Mammary epithelial cell (primary cell): Measurements from ENCODE around the gene GRB10.

Experiments
- EZH2 ChIP-seq: IDR thresholded peaks from 2 replicates; pipeline ENCODE4 v1.6.1; 2012; ENCODE audit warnings: low read length, inconsistent platforms, borderline replicate concordance
- TF ChIP-seq, protein P1 (sequence below), 2 donors: IDR thresholded peaks in 1 of 2; conservative IDR thresholded peaks in 1 of 2; 2 replicates each; pipeline ENCODE4 v1.5.1; 2011 to 2012; ENCODE audit warnings: inconsistent platforms in 2 of 2, low read length in 2 of 2, mild to moderate bottlenecking in 2 of 2, control low read depth in 1 of 2, low read depth in 1 of 2; ENCODE audit not compliant: insufficient read depth in 1 of 2; ENCODE audit errors: extremely low read depth in 1 of 2

DNA sequence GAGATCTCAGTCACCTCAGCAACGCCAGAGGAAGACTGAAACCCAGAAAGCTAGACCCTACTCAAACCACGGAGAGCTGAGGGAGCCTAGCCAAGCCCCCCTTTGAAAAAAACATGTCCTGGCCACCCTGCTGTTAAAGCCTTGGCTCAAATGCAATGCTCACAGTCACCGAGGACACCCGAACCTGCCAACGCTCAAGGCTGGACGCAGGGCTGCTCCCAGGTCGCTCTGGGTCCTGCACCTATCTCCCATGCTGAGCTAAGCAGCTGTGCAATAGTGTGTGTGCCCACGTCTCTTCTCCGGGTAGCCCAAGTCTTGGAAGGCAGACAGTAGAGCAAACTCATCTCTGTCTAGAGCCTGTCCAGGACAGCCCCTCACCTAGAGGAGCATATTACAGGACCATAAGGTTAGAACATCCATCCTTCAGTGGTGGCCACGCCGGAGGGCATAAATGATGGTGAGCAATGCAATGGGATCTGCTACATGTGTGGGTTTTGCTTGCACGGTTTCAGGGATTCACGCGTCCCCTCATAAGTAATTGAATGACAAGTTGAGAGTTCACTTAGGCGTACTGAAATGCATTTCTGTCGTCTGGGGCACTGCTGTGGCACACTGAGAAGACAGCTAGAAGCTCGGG is 123.2 kb downstream of the GRB10 start:
- TF ChIP-seq EZH2, result no peak
- TF ChIP-seq, protein P1, sequence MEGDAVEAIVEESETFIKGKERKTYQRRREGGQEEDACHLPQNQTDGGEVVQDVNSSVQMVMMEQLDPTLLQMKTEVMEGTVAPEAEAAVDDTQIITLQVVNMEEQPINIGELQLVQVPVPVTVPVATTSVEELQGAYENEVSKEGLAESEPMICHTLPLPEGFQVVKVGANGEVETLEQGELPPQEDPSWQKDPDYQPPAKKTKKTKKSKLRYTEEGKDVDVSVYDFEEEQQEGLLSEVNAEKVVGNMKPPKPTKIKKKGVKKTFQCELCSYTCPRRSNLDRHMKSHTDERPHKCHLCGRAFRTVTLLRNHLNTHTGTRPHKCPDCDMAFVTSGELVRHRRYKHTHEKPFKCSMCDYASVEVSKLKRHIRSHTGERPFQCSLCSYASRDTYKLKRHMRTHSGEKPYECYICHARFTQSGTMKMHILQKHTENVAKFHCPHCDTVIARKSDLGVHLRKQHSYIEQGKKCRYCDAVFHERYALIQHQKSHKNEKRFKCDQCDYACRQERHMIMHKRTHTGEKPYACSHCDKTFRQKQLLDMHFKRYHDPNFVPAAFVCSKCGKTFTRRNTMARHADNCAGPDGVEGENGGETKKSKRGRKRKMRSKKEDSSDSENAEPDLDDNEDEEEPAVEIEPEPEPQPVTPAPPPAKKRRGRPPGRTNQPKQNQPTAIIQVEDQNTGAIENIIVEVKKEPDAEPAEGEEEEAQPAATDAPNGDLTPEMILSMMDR (conservative IDR thresholded peaks at IDR 0.05 in 1 of 2, IDR thresholded peaks at IDR 0.05 in 1 of 2; ENCODE audit: extremely low read depth in 1 of 2, insufficient read depth in 1 of 2, low read depth in 1 of 2, low read length in 2 of 2), result no peak
